ENCODE data around the gene CORIN. TPM values are rescaled to one million over a fixed set of nuclear protein-coding genes. Genes with fewer than 3 reads are reported as not detected.
A peak's percentile ranks its signal among the peaks of the same experiment; 100 is the strongest.

Gene CORIN
- total RNA-seq, 1 donor from 2014 or later = 92.0 TPM

DNA sequence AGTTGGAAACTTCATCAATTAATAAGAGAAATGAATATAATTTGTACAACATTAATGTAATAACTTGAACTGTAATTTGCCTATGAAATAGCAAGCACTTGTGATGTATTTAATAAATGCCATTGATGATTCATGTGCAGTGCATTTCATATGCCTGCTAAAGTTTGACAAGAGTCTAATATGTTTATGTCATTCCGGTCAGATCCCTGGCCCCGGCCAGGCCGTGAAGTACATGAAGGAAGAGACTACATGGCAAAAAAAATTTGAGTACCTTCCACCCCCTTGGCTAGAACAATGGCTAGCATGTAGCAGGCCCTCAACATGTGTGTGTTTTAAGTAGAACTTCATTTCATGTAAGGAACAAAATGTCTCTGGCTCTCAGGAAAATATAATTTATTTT, 191.5 kb downstream of the CORIN start:
- intact Hi-C loops (cut with micrococcal nuclease) = no loop called here
- H3K9me3 ChIP-seq (replicated peaks) = no peaks in the 10 kb centered on the region
- no peak for DNase-seq
- H3K4me3 ChIP-seq = no peak overlapping the region
- TF ChIP-seq, protein P1, sequence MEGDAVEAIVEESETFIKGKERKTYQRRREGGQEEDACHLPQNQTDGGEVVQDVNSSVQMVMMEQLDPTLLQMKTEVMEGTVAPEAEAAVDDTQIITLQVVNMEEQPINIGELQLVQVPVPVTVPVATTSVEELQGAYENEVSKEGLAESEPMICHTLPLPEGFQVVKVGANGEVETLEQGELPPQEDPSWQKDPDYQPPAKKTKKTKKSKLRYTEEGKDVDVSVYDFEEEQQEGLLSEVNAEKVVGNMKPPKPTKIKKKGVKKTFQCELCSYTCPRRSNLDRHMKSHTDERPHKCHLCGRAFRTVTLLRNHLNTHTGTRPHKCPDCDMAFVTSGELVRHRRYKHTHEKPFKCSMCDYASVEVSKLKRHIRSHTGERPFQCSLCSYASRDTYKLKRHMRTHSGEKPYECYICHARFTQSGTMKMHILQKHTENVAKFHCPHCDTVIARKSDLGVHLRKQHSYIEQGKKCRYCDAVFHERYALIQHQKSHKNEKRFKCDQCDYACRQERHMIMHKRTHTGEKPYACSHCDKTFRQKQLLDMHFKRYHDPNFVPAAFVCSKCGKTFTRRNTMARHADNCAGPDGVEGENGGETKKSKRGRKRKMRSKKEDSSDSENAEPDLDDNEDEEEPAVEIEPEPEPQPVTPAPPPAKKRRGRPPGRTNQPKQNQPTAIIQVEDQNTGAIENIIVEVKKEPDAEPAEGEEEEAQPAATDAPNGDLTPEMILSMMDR (IDR thresholded peaks at IDR 0.05; ENCODE audit: borderline replicate concordance) = no peak
- peak overlapping the region; percentile 30 for H3K27ac ChIP-seq (replicated peaks)
- H3K4me1 ChIP-seq = peaks cover 18% of the 10 kb centered on the region
- H3K27me3 ChIP-seq (ENCODE audit: low read depth) = no peaks in the 10 kb centered on the region
- peaks cover 9% of the 10 kb centered on the region for H3K36me3 ChIP-seq

DNA sequence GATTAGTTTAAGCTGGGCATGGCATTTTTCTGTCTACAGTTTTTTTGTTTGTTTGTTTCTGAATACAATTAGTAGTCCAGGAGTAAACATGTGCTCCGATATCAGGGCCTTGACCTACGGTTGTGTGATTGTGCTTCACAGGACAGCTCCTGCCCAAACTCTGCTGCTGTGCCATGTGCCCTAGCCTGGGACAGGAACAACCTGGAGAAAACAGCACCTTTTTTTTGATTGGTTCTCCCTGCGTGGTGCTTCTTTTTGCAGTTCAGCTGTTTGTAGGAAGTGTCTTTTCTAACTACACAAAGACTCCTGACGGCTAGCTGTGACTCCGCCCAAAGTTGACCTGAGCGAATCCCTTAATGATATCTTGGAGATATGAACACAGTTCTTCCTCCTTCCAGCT, 194.0 kb downstream of the CORIN start:
- TF ChIP-seq, protein P1 (IDR thresholded peaks at IDR 0.05; ENCODE audit: borderline replicate concordance) = no peak
- intact Hi-C loops (cut with micrococcal nuclease) = no loop called here

DNA sequence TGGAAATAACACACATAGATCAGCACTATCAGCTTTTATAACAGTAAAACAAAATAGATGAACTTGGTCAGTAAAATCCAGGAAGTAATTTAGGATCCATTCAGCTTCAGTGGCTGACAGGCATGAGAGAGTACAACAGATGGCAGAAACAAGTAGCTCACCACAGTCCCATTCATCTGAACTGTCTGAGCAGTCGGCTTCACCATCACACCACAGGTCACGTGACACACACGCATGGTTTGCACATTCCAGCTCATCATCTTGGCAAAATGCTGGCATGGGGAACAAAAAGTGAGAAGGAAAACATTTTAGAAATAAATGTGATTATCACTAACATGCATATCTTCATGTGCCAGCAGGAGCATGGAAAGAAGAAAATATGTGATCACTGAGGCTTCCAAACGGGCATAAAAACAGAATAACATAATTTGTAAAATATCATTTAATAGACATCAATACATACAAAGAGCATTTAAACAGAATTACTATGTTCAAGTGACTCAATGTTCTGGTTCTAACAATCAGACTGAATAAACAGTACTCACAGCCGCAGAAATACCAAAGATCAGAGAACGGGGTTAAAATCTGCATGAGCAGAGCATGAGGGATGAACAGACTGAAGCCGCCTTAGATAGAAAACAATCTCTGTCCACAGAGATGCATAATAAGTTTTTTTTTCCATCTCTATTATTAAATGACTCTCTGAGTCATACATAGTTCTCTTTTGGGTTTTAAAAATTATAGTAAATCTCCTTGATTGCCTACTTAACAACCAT, 194.7 kb downstream of the CORIN start:
- peaks cover 18% of the 10 kb centered on the region for H3K4me1 ChIP-seq
- H3K4me3 ChIP-seq = no peak overlapping the region
- DNase-seq = no peak
- H3K36me3 ChIP-seq = peaks cover 16% of the 10 kb centered on the region
- TF ChIP-seq, protein P1 (IDR thresholded peaks at IDR 0.05; ENCODE audit: borderline replicate concordance) = no peak
- intact Hi-C loops (cut with micrococcal nuclease) = no loop called here
- no peaks in the 10 kb centered on the region for H3K27me3 ChIP-seq (ENCODE audit: low read depth)
- no peak overlapping the region for H3K27ac ChIP-seq (replicated peaks)
- no peaks in the 10 kb centered on the region for H3K9me3 ChIP-seq (replicated peaks)

More for the DNA sequence above, 194.0 kb downstream of the CORIN start:
- Histone ChIP-seq H3K27ac (replicated peaks) (no peak overlapping the region), H3K4me1 (peaks cover 18% of the 10 kb centered on the region), H3K9me3 (replicated peaks) (no peaks in the 10 kb centered on the region), H3K4me3 (no peak overlapping the region), H3K36me3 (peaks cover 16% of the 10 kb centered on the region), H3K27me3 (ENCODE audit: low read depth) (no peaks in the 10 kb centered on the region)
- no peak for DNase-seq

DNA sequence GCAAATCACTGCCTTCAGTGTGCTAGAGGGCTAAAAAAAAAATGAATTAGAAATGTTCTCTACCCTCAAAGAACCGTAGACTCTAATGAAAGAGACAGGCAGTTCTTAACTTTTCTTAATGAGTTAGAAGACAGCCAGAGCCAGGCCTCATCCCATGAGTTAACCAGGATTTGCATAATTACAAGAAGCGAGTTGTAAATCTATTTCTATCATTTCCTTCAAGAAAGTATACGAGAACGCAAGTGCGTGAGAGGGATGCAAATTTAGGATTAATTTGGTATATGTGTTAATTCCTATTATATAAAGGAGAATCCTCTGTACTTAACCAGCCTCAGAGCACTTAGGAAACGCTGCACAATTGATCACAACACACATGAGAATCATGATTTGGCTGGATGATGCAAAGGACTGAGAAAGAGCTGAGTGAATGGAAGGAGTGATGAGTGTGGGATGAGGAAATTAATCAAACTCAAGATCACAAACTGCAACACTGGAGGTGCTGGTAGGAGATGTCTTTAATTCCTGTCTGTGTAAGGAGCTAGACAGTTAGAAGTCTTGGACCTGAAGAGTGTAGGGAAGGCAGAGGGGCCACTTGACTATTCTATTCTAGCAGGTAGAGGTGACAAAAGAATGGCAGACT, 195.6 kb downstream of the CORIN start:
- Histone ChIP-seq H3K4me3 (no peak overlapping the region), H3K27ac (replicated peaks) (no peak overlapping the region), H3K27me3 (ENCODE audit: low read depth) (no peaks in the 10 kb centered on the region), H3K4me1 (peaks cover 13% of the 10 kb centered on the region), H3K36me3 (peaks cover 23% of the 10 kb centered on the region), H3K9me3 (replicated peaks) (no peaks in the 10 kb centered on the region)
- intact Hi-C loops (cut with micrococcal nuclease) = no loop called here
- TF ChIP-seq, protein P1 (IDR thresholded peaks at IDR 0.05; ENCODE audit: borderline replicate concordance) = no peak
- no peak for DNase-seq

GRCh38 chr4:47641755-47642154, 196.1 kb downstream of the CORIN start:
- intact Hi-C loops (cut with micrococcal nuclease) = no loop called here
- TF ChIP-seq, protein P1 (IDR thresholded peaks at IDR 0.05; ENCODE audit: borderline replicate concordance) = no peak
- Histone ChIP-seq H3K4me3 (no peak overlapping the region), H3K9me3 (replicated peaks) (no peaks in the 10 kb centered on the region), H3K27ac (replicated peaks) (no peak overlapping the region), H3K36me3 (peaks cover 27% of the 10 kb centered on the region), H3K4me1 (peaks cover 8% of the 10 kb centered on the region), H3K27me3 (ENCODE audit: low read depth) (no peaks in the 10 kb centered on the region)
- no peak for DNase-seq
